ENCODE results near the gene ARID5B.

ARID5B gene

GRCh38 chr10:62007145-62007544, 105.6 kb downstream of the ARID5B start:
- TF ChIP-seq CTCF (IDR thresholded peaks at IDR 0.05; ENCODE audit: low read depth, low read length), result no peak
- H3K4me3 ChIP-seq (replicated peaks in 1 of 2; ENCODE audit: low read depth in 2 of 2, low read length in 2 of 2), result no peak overlapping the region

GRCh38 chr10:62008196-62008595, 106.7 kb downstream of the ARID5B start:
- no peak for DNase-seq (ENCODE audit: low read depth in 2 of 2)
- no peak overlapping the region for H3K4me3 ChIP-seq (replicated peaks in 1 of 2; ENCODE audit: low read depth in 2 of 2, low read length in 2 of 2)
- no peak for TF ChIP-seq CTCF (IDR thresholded peaks at IDR 0.05; ENCODE audit: low read depth, low read length)

More at GRCh38 chr10:62007145-62007544, 105.6 kb downstream of the ARID5B start:
- no peak for DNase-seq (ENCODE audit: low read depth in 2 of 2)

DNA sequence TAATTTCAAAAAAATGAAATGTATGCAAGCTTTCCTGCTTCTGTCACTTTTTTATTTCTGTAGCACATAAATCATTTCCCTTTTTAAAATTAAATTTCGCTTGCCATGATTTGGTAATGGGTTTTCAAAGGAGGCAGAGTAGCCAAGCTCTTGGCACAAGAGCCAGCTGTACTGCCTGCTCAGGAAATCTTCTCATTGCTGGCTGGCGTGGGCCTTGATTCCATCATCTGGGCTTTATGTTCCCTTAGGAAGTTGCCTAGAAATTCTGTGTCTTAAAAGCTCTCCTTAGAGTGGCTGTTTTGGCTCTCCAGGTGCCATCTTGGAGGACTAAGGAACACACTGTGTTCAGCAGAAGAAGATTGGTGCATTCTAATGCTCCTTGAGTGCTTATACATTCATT, 107.4 kb downstream of the ARID5B start:
- H3K4me3 ChIP-seq (replicated peaks in 1 of 2; ENCODE audit: low read depth in 2 of 2, low read length in 2 of 2), result no peak overlapping the region
- no peak for TF ChIP-seq CTCF (IDR thresholded peaks at IDR 0.05; ENCODE audit: low read depth, low read length)
- DNase-seq (ENCODE audit: low read depth in 2 of 2), result no peak

GRCh38 chr10:62010366-62010765, 108.9 kb downstream of the ARID5B start:
- H3K4me3 ChIP-seq (replicated peaks in 1 of 2; ENCODE audit: low read depth in 2 of 2, low read length in 2 of 2), result no peak overlapping the region
- TF ChIP-seq CTCF (IDR thresholded peaks at IDR 0.05; ENCODE audit: low read depth, low read length), result no peak
- no peak for DNase-seq (ENCODE audit: low read depth in 2 of 2)

DNA sequence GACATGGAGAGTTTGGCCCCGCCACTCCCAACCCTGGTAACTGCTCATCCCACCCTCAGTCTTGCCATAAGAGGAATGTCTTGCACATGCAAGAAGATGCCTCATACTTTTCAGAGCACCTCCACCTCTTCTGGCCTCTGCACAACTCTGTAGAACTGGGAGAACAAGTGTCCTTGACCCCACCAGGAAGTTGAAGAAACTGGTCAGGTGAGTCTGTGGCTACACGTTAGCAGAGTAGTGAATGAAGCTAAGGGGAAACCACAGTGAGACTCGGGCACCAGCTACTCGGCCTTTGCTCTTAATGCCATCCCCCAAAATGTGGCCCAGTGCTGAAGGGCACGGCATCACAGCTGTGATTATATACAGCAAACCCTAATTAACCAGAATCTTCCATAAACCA, 110.1 kb downstream of the ARID5B start:
- no peak overlapping the region for H3K4me3 ChIP-seq (replicated peaks in 1 of 2; ENCODE audit: low read depth in 2 of 2, low read length in 2 of 2)
- no peak for TF ChIP-seq CTCF (IDR thresholded peaks at IDR 0.05; ENCODE audit: low read depth, low read length)
- no peak for DNase-seq (ENCODE audit: low read depth in 2 of 2)

DNA sequence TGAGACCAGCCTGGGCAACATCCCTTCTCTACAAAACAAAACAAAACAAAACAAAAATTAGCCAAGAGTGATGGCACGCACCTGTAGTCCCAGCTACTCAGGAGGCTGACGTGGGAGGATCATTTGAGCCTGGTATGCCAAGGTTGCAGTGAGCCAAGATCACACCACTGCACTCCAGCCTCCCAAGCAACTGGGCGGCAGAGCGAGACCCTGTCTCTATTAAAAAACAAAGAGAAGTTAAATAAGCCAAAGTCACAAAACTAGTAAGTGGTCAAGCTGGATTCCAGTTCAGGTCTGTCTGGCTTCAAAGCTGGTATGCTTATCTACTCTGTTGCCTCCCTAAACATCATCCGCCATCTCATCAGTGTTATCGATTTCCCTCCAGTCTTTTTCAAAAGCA, 110.8 kb downstream of the ARID5B start:
- no peak overlapping the region for H3K4me3 ChIP-seq (replicated peaks in 1 of 2; ENCODE audit: low read depth in 2 of 2, low read length in 2 of 2)
- TF ChIP-seq CTCF (IDR thresholded peaks at IDR 0.05; ENCODE audit: low read depth, low read length), result no peak

DNA sequence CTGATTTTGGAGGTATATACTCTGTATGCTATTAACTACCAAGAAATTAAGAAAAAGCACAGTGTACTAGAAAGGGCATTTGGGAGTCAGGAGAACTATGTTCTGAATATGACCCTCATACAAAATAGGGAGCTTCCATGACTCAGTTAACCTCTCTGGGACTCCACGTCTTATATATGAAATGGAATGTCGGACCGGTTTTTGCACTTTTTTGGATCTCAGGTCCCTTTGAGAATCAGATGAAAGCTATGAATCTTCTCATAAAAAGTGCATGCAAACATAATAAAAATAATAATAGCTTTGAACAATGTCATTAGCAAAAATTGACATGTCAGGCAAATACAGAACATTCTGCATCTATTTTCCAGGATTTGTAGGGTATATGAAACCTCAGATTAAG, 113.0 kb downstream of the ARID5B start:
- H3K4me3 ChIP-seq (replicated peaks in 1 of 2; ENCODE audit: low read depth in 2 of 2, low read length in 2 of 2), result no peak overlapping the region
- TF ChIP-seq CTCF (IDR thresholded peaks at IDR 0.05; ENCODE audit: low read depth, low read length), result no peak

More for the DNA sequence above, 110.8 kb downstream of the ARID5B start:
- DNase-seq (ENCODE audit: low read depth in 2 of 2), result no peak

More for the DNA sequence above, 113.0 kb downstream of the ARID5B start:
- no peak for DNase-seq (ENCODE audit: low read depth in 2 of 2)
